Mucosa of stomach (tissue), 1 donor: ENCODE results near the gene HS2ST1.

ENCODE experiments used
- H3K27me3 ChIP-seq: one replicate; pipeline ENCODE4 v1.7.0; 2013; ENCODE audit warnings: mild to moderate bottlenecking, low read length; ENCODE audit not compliant: control insufficient read depth, insufficient read depth
- H3K36me3 ChIP-seq: one replicate; pipeline ENCODE4 v1.7.0; 2013; ENCODE audit warnings: low read length; ENCODE audit not compliant: control insufficient read depth, insufficient read depth
- H3K4me1 ChIP-seq: one replicate; pipeline ENCODE4 v1.7.0; 2013; ENCODE audit warnings: mild to moderate bottlenecking, low read length; ENCODE audit not compliant: control insufficient read depth, insufficient read depth
- H3K4me3 ChIP-seq: one replicate; pipeline ENCODE4 v1.7.0; 2013; ENCODE audit warnings: low read length
- H3K9ac ChIP-seq: one replicate; pipeline ENCODE4 v1.7.0; 2013; ENCODE audit warnings: mild to moderate bottlenecking, low read length, moderate library complexity
- H3K9me3 ChIP-seq: one replicate; pipeline ENCODE4 v1.7.0; 2013; ENCODE audit warnings: mild to moderate bottlenecking, low read length, moderate library complexity; ENCODE audit not compliant: control insufficient read depth
- donor health status: Pancreatic carcinoma.

The HS2ST1 gene

GRCh38 chr1:87034351-87034750 is 119.9 kb downstream of the HS2ST1 start:
- Histone ChIP-seq H3K4me3 (no peak overlapping the region), H3K4me1 (no peaks in the 10 kb centered on the region), H3K27me3 (no peaks in the 10 kb centered on the region), H3K36me3 (no peaks in the 10 kb centered on the region), H3K9ac (no peak overlapping the region), H3K9me3 (no peaks in the 10 kb centered on the region)

DNA sequence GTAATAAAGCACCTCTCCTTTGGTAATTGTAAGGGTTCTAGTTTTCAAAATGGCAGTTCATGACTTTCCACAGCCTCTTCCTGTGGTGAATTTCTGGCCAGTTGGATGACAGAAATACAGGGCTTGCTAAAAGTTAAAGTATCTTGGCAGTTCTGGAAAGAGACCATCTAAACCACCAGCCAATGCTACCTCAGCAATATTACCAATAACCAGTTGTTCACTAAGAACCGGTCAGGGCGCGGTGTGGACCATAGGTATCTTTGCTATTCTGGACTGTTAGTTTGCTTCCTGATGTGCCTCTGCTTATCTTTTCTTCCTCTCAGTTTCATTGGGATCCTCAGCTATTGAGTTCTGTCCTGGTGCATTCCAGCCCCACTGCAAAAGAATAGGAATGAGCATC is 124.7 kb downstream of the HS2ST1 start:
- Histone ChIP-seq H3K9ac (no peak overlapping the region), H3K9me3 (no peaks in the 10 kb centered on the region), H3K27me3 (no peaks in the 10 kb centered on the region), H3K36me3 (no peaks in the 10 kb centered on the region), H3K4me3 (no peak overlapping the region), H3K4me1 (no peaks in the 10 kb centered on the region)

DNA sequence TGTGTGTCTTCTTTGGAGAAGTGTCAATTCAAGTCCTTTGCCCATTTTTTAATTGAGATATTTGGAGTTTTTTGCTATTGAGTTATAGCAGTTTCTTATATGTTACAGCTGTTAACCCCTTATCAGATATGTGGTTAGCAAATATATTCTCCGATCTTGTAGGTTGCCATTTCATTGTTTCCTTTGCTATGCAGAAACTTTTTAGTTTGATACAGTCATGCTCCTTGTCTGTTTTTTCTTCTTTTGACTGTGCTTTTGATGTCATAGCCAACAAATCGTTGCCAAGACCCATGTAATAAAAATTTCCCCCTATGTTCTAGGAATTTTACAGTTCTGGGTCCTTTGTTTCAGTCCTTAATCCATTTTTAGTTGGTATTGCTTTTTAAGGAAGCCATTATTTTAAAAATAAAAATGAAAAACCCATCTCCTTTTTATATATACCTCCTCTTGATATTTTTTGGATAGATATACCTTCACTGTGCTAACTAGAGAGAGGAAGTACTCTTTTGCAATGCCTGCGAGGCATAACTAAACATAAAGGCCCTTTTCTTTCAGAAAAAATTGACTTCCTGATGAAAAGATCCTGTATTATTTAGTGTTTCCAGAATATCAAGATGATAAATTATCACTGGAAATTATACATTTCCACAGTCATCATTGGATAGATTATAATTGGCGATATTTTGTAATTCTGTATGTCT is 127.8 kb downstream of the HS2ST1 start:
- no peaks in the 10 kb centered on the region for H3K27me3 ChIP-seq
- no peaks in the 10 kb centered on the region for H3K36me3 ChIP-seq
- no peaks in the 10 kb centered on the region for H3K4me1 ChIP-seq

GRCh38 chr1:87044424-87044823 is 130.0 kb downstream of the HS2ST1 start:
- Histone ChIP-seq H3K36me3 (no peaks in the 10 kb centered on the region), H3K4me3 (no peak overlapping the region), H3K4me1 (no peaks in the 10 kb centered on the region), H3K9me3 (no peaks in the 10 kb centered on the region), H3K9ac (no peak overlapping the region), H3K27me3 (no peaks in the 10 kb centered on the region)

More for the DNA sequence above, 127.8 kb downstream of the HS2ST1 start:
- Histone ChIP-seq H3K4me3 (no peak overlapping the region), H3K9me3 (no peaks in the 10 kb centered on the region), H3K9ac (no peak overlapping the region)

- no peaks in the 10 kb centered on the region for H3K27me3 ChIP-seq
- no peaks in the 10 kb centered on the region for H3K4me1 ChIP-seq
- no peak overlapping the region for H3K4me3 ChIP-seq
- no peaks in the 10 kb centered on the region for H3K36me3 ChIP-seq
- H3K9ac ChIP-seq = no peak overlapping the region
- no peaks in the 10 kb centered on the region for H3K9me3 ChIP-seq
These were observed 130.4 kb downstream of the HS2ST1 start for GRCh38 chr1:87044840-87045239.

DNA sequence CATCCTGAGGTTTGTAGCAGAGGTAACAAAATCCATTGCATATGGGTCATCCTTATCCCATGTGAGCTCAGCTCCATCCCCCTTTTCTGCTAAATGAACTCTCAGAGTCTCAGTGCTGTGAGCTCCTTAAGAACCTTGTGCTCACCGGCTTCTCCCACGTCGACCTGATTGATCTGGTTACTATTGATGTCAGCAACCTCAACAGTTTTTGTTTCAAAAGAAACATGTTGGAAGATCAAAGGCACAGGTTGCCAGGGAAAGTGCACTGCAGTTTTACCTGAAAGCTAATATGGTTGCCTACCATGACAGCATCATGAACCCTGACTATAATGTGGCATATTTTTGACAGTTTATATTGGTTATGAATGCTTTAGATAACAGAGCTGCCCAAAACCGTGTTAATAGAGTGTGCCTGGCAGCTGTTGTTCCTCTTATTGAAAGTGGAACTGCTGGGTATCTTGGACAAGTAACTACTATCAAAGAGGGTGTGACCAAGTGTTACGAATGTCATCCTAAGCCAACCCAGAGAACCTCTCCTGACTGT is 131.4 kb downstream of the HS2ST1 start:
- Histone ChIP-seq H3K9me3 (no peaks in the 10 kb centered on the region), H3K36me3 (no peaks in the 10 kb centered on the region), H3K9ac (no peak overlapping the region), H3K4me1 (no peaks in the 10 kb centered on the region), H3K27me3 (no peaks in the 10 kb centered on the region), H3K4me3 (no peak overlapping the region)

- Histone ChIP-seq H3K9me3 (no peaks in the 10 kb centered on the region), H3K4me1 (no peaks in the 10 kb centered on the region), H3K36me3 (no peaks in the 10 kb centered on the region), H3K4me3 (no peak overlapping the region), H3K27me3 (no peaks in the 10 kb centered on the region), H3K9ac (no peak overlapping the region)
These were observed 132.5 kb downstream of the HS2ST1 start for GRCh38 chr1:87046951-87047350.

GRCh38 chr1:87048237-87048636 is 133.8 kb downstream of the HS2ST1 start:
- Histone ChIP-seq H3K9me3 (no peaks in the 10 kb centered on the region), H3K9ac (no peak overlapping the region), H3K4me1 (no peaks in the 10 kb centered on the region), H3K36me3 (no peaks in the 10 kb centered on the region), H3K4me3 (no peak overlapping the region), H3K27me3 (no peaks in the 10 kb centered on the region)

DNA sequence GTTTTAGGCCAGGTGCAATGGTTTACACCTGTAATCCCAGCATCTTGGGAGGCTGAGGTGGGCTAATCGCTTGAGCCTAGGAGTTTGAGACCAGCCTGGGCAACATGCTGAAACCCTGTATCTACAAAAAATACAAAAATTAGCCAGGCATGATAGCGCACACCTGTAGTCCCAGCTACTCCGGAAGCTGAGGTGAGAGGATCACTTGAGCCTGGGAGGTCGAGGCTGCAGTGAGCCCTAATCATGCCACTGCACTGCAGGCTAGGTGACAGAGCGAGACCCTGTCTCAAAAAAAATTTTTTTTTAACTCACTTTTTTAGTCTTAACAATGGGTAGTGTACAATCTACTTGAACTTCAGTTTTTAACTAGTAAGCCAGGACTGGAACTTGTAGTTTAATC is 137.5 kb downstream of the HS2ST1 start:
- Histone ChIP-seq H3K36me3 (no peaks in the 10 kb centered on the region), H3K27me3 (no peaks in the 10 kb centered on the region), H3K9ac (no peak overlapping the region), H3K4me1 (no peaks in the 10 kb centered on the region), H3K9me3 (no peaks in the 10 kb centered on the region), H3K4me3 (no peak overlapping the region)

DNA sequence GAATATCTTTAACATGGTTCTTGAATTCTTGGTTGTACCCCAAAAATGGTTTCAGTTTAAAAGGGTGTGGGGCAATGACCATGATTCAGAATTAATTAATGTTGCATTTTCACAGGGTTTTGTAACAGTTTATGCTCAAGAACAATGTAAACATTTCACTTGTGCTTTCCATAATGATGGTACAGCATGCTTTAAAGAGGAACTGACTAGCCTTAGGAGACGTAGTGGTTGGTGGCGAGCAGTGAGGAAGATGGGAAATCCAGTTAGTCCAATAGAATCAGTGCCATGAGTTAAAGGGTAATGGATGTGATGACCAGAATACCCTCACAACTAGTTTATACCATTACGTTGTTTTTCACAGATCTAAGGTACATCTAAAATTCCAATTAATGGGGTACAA is 138.0 kb downstream of the HS2ST1 start:
- Histone ChIP-seq H3K9me3 (no peaks in the 10 kb centered on the region), H3K4me1 (no peaks in the 10 kb centered on the region), H3K36me3 (no peaks in the 10 kb centered on the region), H3K4me3 (no peak overlapping the region), H3K9ac (no peak overlapping the region), H3K27me3 (no peaks in the 10 kb centered on the region)

DNA sequence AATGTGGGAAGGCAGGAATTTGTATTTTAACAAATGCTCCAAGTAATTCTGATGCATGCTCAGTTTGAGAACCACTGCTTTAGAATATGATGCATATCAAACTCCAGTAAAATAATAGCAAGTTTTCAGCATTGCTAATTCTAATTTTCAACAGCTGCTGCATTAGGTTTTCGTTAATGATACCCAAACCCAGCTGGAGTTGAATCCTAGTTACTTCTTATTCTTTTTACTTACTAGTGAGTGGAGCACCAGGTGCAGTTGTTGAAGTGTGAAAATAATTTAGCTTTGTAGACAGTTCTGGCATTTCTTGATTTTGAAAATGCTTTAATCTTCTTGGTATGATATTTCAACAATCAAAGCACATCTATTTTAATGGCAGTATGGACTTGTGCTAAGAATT is 138.5 kb downstream of the HS2ST1 start:
- Histone ChIP-seq H3K9ac (no peak overlapping the region), H3K4me1 (no peaks in the 10 kb centered on the region), H3K36me3 (no peaks in the 10 kb centered on the region), H3K27me3 (no peaks in the 10 kb centered on the region), H3K9me3 (no peaks in the 10 kb centered on the region), H3K4me3 (no peak overlapping the region)

- Histone ChIP-seq H3K27me3 (no peaks in the 10 kb centered on the region), H3K4me3 (no peak overlapping the region), H3K9me3 (no peaks in the 10 kb centered on the region), H3K9ac (no peak overlapping the region), H3K36me3 (no peaks in the 10 kb centered on the region), H3K4me1 (no peaks in the 10 kb centered on the region)
These were observed 139.0 kb downstream of the HS2ST1 start for GRCh38 chr1:87053446-87053845.

GRCh38 chr1:87056974-87057373 is 142.5 kb downstream of the HS2ST1 start:
- no peaks in the 10 kb centered on the region for H3K4me1 ChIP-seq
- H3K36me3 ChIP-seq = no peaks in the 10 kb centered on the region
- no peaks in the 10 kb centered on the region for H3K9me3 ChIP-seq
- no peak overlapping the region for H3K4me3 ChIP-seq
- no peak overlapping the region for H3K9ac ChIP-seq
- H3K27me3 ChIP-seq = no peaks in the 10 kb centered on the region
